Activated naive CD4-positive, alpha-beta T cell treated with anti-CD3 and anti-CD28 coated beads, Interleukin-2, amount 50 U/mL, for 72 hours (primary cell): ENCODE results near the gene GSTO1. TPM values are rescaled to one million over a fixed set of nuclear protein-coding genes. Genes with fewer than 3 reads are reported as not detected.

Source experiments
- ATAC-seq, 2 donors: fragments of 150-1000 bp; cut with Tn5 transposase; 2 replicates each; pipeline ENCODE4 v1.10.0; 2021; ENCODE audit warnings: mild to moderate bottlenecking in 2 of 2, moderate library complexity in 2 of 2
- DNase-seq, 2 donors: peaks; one replicate each; pipeline ENCODE4 v3.0.0; 2021 to 2022; ENCODE audit warnings: low spot score in 2 of 2
- H3K27ac Mint-ChIP-seq, 2 donors: one replicate each; pipeline ENCODE4 v1.8.0; 2022; ENCODE audit warnings: mild to moderate bottlenecking in 2 of 2, mixed read lengths in 2 of 2
- H3K36me3 Mint-ChIP-seq, 2 donors: one replicate each; pipeline ENCODE4 v1.8.0; 2022; ENCODE audit warnings: mixed read lengths in 2 of 2
- H3K9me3 Mint-ChIP-seq, 2 donors: one replicate each; pipeline ENCODE4 v1.8.0; 2022; ENCODE audit warnings: mixed read lengths in 2 of 2
- total RNA-seq, 2 donors: library from RNA; stranded (reverse); gene quantifications; one replicate each; pipeline ENCODE4 v1.2.3, GENCODE V29; 2022

GSTO1 gene
- total RNA-seq, 2 donors from 2014 or later: 232 to 431 TPM

DNA sequence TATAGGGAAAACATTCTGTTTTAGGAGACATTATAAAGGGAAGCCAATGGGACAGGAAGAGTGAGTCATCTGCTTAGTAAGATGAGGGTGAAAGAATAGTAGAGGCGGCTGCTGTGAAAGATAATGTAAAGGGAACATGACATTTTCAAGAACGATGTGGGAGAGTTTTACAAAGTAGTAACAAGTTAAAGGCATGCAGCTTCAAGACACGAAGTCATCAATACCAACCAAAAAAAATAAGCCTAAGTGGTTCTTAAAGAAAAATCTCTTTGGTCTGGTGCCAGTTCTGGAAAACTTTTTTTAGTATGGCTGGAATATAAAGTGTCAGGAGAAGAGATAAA lies 6.1 kb downstream of the GSTO1 start:
- ATAC-seq (peak; percentile 81 to 88), DNase-seq (no peak)
- Mint-ChIP-seq H3K27ac (peak overlapping the region; percentile 87 to 97), H3K36me3 (peaks cover 47 to 81% of the 10 kb centered on the region in 2 donors), H3K9me3 (no peaks in the 10 kb centered on the region)

GRCh38 chr10:104262055-104262454 lies 7.4 kb downstream of the GSTO1 start:
- Mint-ChIP-seq H3K9me3 (no peaks in the 10 kb centered on the region), H3K36me3 (peaks cover 45 to 74% of the 10 kb centered on the region in 2 donors), H3K27ac (peak overlapping the region; percentile 23 to 87)
- ATAC-seq (no peak), DNase-seq (no peak)

DNA sequence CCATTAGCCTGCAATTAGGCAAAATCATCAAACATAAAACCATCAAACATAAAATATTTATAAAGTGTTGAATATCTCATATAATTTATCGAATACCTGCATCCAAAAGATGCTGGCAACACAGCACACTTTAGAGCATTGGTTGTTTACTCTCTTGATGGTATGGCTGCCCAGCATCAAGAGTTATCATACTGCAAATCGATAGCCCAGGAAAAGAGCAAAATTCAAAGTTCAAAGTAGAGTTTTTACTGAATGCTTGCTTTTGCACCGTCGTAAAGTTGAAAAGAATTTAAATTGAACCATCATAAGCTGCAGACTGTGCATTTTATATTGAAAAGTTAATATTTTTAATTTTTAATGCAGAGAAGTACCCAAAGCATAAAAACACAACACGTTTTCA lies 10.1 kb downstream of the GSTO1 start:
- Mint-ChIP-seq H3K27ac (no peak overlapping the region), H3K9me3 (no peaks in the 10 kb centered on the region), H3K36me3 (peaks cover 40 to 64% of the 10 kb centered on the region in 2 donors)
- no peak for DNase-seq
- no peak for ATAC-seq

GRCh38 chr10:104267721-104268404 lies 13.2 kb downstream of the GSTO1 start:
- peak overlapping the region; percentile 91 to 99 for H3K27ac Mint-ChIP-seq
- H3K36me3 Mint-ChIP-seq: peaks cover 22 to 42% of the 10 kb centered on the region in 2 donors
- H3K9me3 Mint-ChIP-seq: no peaks in the 10 kb centered on the region
- DNase-seq (no peak), ATAC-seq (peak; percentile 43 to 57)

DNA sequence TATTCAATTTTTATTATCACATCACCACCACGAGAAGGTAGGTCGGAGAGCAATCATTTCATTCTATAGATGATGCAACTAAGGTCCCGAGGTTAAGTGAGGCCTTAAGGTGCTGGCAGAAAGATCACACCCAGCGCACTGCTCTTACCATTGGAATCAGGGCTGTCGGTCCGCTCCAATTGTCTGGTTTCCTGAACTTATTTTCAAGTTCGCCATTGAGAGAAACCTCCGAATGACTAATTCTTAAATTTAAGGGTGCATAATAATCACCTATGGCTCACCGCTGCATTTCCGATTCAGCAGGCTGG lies 13.7 kb downstream of the GSTO1 start:
- ATAC-seq (peak; percentile 45 to 62), DNase-seq (no peak)
- Mint-ChIP-seq H3K36me3 (peaks cover 22 to 42% of the 10 kb centered on the region in 2 donors), H3K27ac (peak overlapping the region; percentile 91 to 99), H3K9me3 (no peaks in the 10 kb centered on the region)

DNA sequence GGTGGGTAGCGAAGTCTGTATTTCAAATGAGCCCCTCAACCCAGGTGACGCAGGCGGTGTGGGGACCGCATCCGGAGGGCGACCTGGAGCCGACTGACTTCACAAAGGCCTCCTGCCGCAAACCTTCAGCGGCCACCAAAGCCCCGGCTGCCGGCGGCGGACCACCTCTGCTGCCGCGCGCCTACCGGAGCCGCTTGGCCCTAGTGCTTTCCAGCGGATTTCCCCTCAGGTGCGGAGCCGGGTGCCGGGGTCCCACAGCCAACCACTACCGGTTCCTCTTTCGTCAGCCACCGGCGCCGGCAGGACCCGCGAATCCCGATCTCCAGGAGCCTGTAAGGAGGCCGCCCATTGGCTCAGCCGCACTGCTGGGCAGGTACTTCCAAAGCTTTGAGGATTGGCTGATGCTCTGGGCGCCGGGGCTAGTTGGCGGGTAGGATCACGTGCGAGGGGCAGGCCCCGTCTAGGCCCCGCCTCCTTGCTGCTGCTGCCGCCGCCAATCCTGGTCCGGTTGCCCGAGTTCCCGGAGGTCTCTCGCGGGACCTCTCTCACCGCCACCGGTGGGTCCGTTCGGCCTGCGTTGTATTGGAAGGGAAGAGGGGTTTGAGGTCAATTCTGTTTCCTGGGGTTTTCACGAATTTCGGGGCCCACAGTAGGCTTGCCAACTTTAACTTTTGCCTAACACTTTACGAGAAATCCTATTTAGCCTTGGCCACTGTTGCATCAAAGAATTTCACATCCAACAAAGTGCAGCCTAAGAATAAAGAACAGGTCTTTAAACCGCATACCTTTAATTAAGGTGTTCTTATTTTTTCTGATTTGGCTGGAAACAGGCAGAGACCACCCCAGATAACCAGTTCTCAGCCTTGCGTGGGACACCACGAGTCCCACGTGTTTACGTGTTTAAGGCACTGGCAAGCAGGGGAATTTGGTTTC lies 14.3 kb downstream of the GSTO1 start, which contains the start of gene GSTO2:
GSTO2 (plus strand) TSS at position 472 of the 933 bp plus-strand sequence. CDS start 5,732 bp downstream, outside the sequence.
- ATAC-seq (peak; percentile 84 to 95), DNase-seq (peak; percentile 96 to 99)
- no peaks in the 10 kb centered on the region for H3K9me3 Mint-ChIP-seq
- H3K27ac Mint-ChIP-seq: peak within 1 kb of the TSS; percentile 91 to 99
- H3K36me3 Mint-ChIP-seq: peaks cover 19 to 38% of the 10 kb centered on the region in 2 donors

GRCh38 chr10:104273286-104273685 lies 18.6 kb downstream of the GSTO1 start:
- H3K9me3 Mint-ChIP-seq: no peaks in the 10 kb centered on the region
- peaks cover 0 to 6% of the 10 kb centered on the region in 2 donors for H3K36me3 Mint-ChIP-seq
- H3K27ac Mint-ChIP-seq: no peak overlapping the region
- DNase-seq: no peak
- no peak for ATAC-seq

- no peak for DNase-seq
- Mint-ChIP-seq H3K27ac (no peak overlapping the region), H3K36me3 (no peaks in the 10 kb centered on the region), H3K9me3 (no peaks in the 10 kb centered on the region)
- no peak for ATAC-seq
These were observed 19.3 kb downstream of the GSTO1 start for GRCh38 chr10:104273899-104274575.

DNA sequence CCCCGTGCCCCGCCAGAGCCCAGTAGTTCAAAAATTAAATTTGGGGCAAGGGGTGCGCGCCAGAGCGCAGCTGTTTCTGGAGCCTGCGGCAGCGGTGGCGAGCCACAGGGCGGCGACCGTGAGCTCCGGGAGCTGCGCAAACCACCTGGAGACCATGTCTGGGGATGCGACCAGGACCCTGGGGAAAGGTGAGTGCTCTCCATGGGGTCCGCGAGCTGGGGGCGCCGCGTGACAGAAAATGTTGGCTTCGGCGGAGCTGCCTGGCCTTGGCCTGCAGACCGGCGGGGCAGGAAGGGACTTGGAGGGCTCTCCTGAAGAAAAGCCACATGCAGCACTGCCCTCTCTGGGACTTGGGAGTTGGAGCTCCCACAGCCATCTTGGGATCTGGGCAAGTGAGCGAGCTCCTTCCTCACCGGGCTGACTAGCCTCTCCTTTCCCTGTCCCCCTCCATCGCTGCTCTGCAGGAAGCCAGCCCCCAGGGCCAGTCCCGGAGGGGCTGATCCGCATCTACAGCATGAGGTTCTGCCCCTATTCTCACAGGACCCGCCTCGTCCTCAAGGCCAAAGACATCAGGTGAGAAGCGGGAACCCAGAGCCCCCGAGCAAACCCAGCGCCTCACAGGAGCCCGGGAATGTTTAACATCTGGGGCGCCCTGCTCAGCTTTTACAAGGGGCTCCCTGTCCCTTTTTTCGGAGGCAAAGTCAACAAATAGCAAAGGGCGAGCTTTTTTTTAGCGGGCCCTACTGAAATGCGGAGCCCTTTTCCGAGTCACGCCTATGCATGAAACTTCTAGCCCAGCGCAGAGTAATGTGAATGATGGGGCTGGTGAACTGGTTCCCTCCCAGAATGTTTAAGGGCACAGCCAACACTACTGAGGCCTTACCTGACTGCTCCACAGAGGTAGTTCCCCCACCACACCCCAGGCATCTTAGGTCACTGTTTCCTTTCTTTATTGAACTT lies 20.4 kb downstream of the GSTO1 start:
- H3K36me3 Mint-ChIP-seq: no peaks in the 10 kb centered on the region
- ATAC-seq: peak; percentile 88 to 91
- DNase-seq: peak in 1 of 2 donors; percentile 63
- no peak overlapping the region for H3K27ac Mint-ChIP-seq
- H3K9me3 Mint-ChIP-seq: no peaks in the 10 kb centered on the region

GRCh38 chr10:104276192-104276591 lies 21.5 kb downstream of the GSTO1 start:
- no peak for DNase-seq
- no peak overlapping the region for H3K27ac Mint-ChIP-seq

DNA sequence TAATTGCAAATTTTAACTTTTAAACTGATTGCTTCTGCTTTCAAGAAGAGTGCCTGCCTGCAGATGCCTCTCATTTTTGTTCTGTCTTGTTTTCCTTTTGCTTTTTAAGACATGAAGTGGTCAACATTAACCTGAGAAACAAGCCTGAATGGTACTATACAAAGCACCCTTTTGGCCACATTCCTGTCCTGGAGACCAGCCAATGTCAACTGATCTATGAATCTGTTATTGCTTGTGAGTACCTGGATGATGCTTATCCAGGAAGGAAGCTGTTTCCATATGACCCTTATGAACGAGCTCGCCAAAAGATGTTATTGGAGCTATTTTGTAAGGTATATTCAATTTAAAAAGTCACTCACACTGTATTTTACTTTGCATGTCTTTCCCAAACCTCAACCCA lies 23.1 kb downstream of the GSTO1 start:
- H3K9me3 Mint-ChIP-seq: no peaks in the 10 kb centered on the region

More at GRCh38 chr10:104276192-104276591, 21.5 kb downstream of the GSTO1 start:
- no peaks in the 10 kb centered on the region for H3K9me3 Mint-ChIP-seq
- H3K36me3 Mint-ChIP-seq: no peaks in the 10 kb centered on the region
- no peak for ATAC-seq

GRCh38 chr10:104279550-104280259 lies 25.0 kb downstream of the GSTO1 start:
- DNase-seq (no peak), ATAC-seq (no peak)
- no peak overlapping the region for H3K27ac Mint-ChIP-seq
- no peaks in the 10 kb centered on the region for H3K36me3 Mint-ChIP-seq
- no peaks in the 10 kb centered on the region for H3K9me3 Mint-ChIP-seq

More for the DNA sequence above, 23.1 kb downstream of the GSTO1 start:
- H3K27ac Mint-ChIP-seq: no peak overlapping the region
- DNase-seq (no peak), ATAC-seq (no peak)
- no peaks in the 10 kb centered on the region for H3K36me3 Mint-ChIP-seq

GRCh38 chr10:104281694-104282093 lies 27.0 kb downstream of the GSTO1 start:
- ATAC-seq (no peak), DNase-seq (no peak)
- Mint-ChIP-seq H3K9me3 (no peaks in the 10 kb centered on the region), H3K27ac (no peak overlapping the region), H3K36me3 (no peaks in the 10 kb centered on the region)

DNA sequence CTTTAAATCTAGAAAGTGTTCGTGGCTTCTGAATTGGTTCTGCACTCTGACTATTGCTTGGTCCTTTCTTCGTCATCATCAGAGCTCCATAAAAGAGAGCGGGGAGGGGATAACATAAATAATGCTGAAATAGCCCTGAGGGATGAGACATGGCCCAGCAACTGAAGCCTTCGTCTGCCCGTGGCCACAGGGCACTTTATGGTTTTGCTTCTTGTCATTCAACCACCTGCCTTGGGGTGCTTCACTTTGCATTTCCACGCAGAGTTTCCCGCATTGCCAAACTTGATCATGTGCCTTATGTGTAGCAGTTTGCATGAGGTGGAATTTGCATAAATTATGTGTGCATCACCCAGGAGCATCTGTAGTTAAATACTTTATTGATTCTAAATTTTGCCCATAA lies 30.2 kb downstream of the GSTO1 start:
- no peak for ATAC-seq
- no peak for DNase-seq
- Mint-ChIP-seq H3K27ac (no peak overlapping the region), H3K36me3 (no peaks in the 10 kb centered on the region), H3K9me3 (no peaks in the 10 kb centered on the region)

- ATAC-seq (no peak), DNase-seq (no peak)
- Mint-ChIP-seq H3K36me3 (no peaks in the 10 kb centered on the region), H3K9me3 (no peaks in the 10 kb centered on the region), H3K27ac (no peak overlapping the region)
These were observed 32.2 kb downstream of the GSTO1 start for GRCh38 chr10:104286939-104287338.
